CD14-positive monocyte (primary cell): ENCODE results near the gene TCOF1. TPM values are rescaled to one million over a fixed set of nuclear protein-coding genes. Genes with fewer than 3 reads are reported as not detected.
A peak's percentile ranks its signal among the peaks of the same experiment; 100 is the strongest.

Experiments
- DNase-seq, 3 donors: peaks; one replicate each; pipeline ENCODE4 v3.0.0-alpha.2; 2011 to 2022
- H2AFZ ChIP-seq: 2 replicates; pipeline ENCODE4 v1.6.0; 2012; ENCODE audit warnings: mild to moderate bottlenecking, low read depth, low read length, inconsistent platforms; ENCODE audit not compliant: insufficient read depth, poor library complexity, severe bottlenecking
- H3K27ac ChIP-seq, 2 donors: 1 replicate in 1 of 2; 2 replicates in 1 of 2; pipeline ENCODE4 v1.5.1; 2012 to 2013; ENCODE audit warnings: low read length in 2 of 2, control low read depth in 1 of 2, inconsistent platforms in 1 of 2, low read depth in 1 of 2, mild to moderate bottlenecking in 1 of 2
- H3K27me3 ChIP-seq, 2 donors: one replicate each; pipeline versions ENCODE4 v1.6.0 to v1.6.1; 2011 to 2013; ENCODE audit warnings: low read length in 2 of 2; ENCODE audit not compliant: control insufficient read depth in 2 of 2, insufficient read depth in 2 of 2
- H3K36me3 ChIP-seq, 2 donors: replicated peaks in 1 of 2; 1 replicate in 1 of 2; 2 replicates in 1 of 2; pipeline versions ENCODE4 v1.5.1 to v1.6.1; 2012 to 2013; ENCODE audit warnings: low read length in 2 of 2, control low read depth in 1 of 2, inconsistent platforms in 1 of 2, mild to moderate bottlenecking in 1 of 2; ENCODE audit not compliant: insufficient read depth in 2 of 2, control insufficient read depth in 1 of 2
- H3K4me1 ChIP-seq, 2 donors: 1 replicate in 1 of 2; 2 replicates in 1 of 2; pipeline versions ENCODE4 v1.5.1 to v1.6.1; 2012 to 2013; ENCODE audit warnings: low read length in 2 of 2, control low read depth in 1 of 2, inconsistent platforms in 1 of 2, mild to moderate bottlenecking in 1 of 2, moderate library complexity in 1 of 2; ENCODE audit not compliant: insufficient read depth in 2 of 2, control insufficient read depth in 1 of 2
- H3K4me2 ChIP-seq: replicated peaks from 2 replicates; pipeline ENCODE3; 2012; ENCODE audit warnings: low read length, moderate library complexity, mild to moderate bottlenecking; ENCODE audit not compliant: poor library complexity, severe bottlenecking; ENCODE audit errors: extremely low read depth
- H3K4me3 ChIP-seq, 3 experiments: fragments of 200-600 bp in 1 of 3; sonication (generic) in 1 of 3; replicated peaks in 1 of 3; 1 replicate in 2 of 3; 2 replicates in 1 of 3; pipeline ENCODE4 v1.5.1; 2011 to 2013; ENCODE audit warnings: low read length in 3 of 3, mild to moderate bottlenecking in 3 of 3, control low read depth in 2 of 3, low read depth in 2 of 3, inconsistent platforms in 1 of 3, moderate library complexity in 1 of 3
- H3K79me2 ChIP-seq: 2 replicates; pipeline ENCODE4 v1.6.0; 2012; ENCODE audit warnings: mild to moderate bottlenecking, control low read depth, inconsistent platforms, low read length, moderate library complexity; ENCODE audit not compliant: insufficient read depth
- H3K9ac ChIP-seq: 2 replicates; pipeline ENCODE4 v1.6.0; 2017; ENCODE audit warnings: low read length, mild to moderate bottlenecking; ENCODE audit not compliant: insufficient read depth, poor library complexity, severe bottlenecking
- H3K9me3 ChIP-seq, 2 donors: replicated peaks in 1 of 2; 1 replicate in 1 of 2; 2 replicates in 1 of 2; pipeline versions ENCODE4 v1.5.1 to v1.6.1; 2012 to 2013; ENCODE audit warnings: low read length in 2 of 2, control low read depth in 1 of 2; ENCODE audit not compliant: control insufficient read depth in 1 of 2, insufficient read depth in 1 of 2
- H4K20me1 ChIP-seq: 2 replicates; pipeline ENCODE4 v1.6.0; 2012; ENCODE audit warnings: mild to moderate bottlenecking, low read length, control low read depth, moderate library complexity; ENCODE audit not compliant: insufficient read depth
- H3K27ac Mint-ChIP-seq, 7 donors: one replicate each; pipeline ENCODE4 v1.8.0; 2020; ENCODE audit warnings: mild to moderate bottlenecking in 7 of 7, mixed read lengths in 7 of 7, moderate library complexity in 6 of 7, inconsistent platforms in 2 of 7
- H3K27me3 Mint-ChIP-seq, 3 donors: one replicate each; pipeline ENCODE4 v1.8.0; 2021 to 2022; ENCODE audit warnings: low read depth in 3 of 3, mild to moderate bottlenecking in 3 of 3, mixed read lengths in 3 of 3, moderate library complexity in 3 of 3, inconsistent platforms in 1 of 3
- H3K36me3 Mint-ChIP-seq, 2 donors: one replicate each; pipeline ENCODE4 v1.8.0; 2020; ENCODE audit warnings: mixed read lengths in 2 of 2, inconsistent platforms in 1 of 2, mild to moderate bottlenecking in 1 of 2
- H3K4me1 Mint-ChIP-seq: one replicate; pipeline ENCODE4 v1.8.0; 2020; ENCODE audit warnings: mild to moderate bottlenecking, mixed read lengths
- H3K4me3 Mint-ChIP-seq, 2 donors: one replicate each; pipeline ENCODE4 v1.8.0; 2020; ENCODE audit warnings: mild to moderate bottlenecking in 2 of 2, mixed read lengths in 2 of 2, moderate library complexity in 1 of 2
- H3K9me3 Mint-ChIP-seq, 7 donors: one replicate each; pipeline ENCODE4 v1.8.0; 2020 to 2022; ENCODE audit warnings: mixed read lengths in 7 of 7, mild to moderate bottlenecking in 6 of 7, moderate library complexity in 6 of 7, inconsistent platforms in 2 of 7
- CTCF ChIP-seq: fragments of 200-600 bp; IDR thresholded peaks from one replicate; pipeline ENCODE4 v1.8.0; 2022; ENCODE audit warnings: antibody characterized with exemption, mild to moderate bottlenecking
- WGBS: methylation state at CpG from one replicate; pipeline ENCODE4 v1.1.5; 2013; ENCODE audit warnings: missing lambda C conversion rate; ENCODE audit not compliant: insufficient coverage; 5-methylcytosine and 5-hydroxymethylcytosine counted together
- intact Hi-C, 2 donors: fragments of 100-400 bp; cut with micrococcal nuclease; formaldehyde crosslinking; loops; one replicate each; pipeline versions ENCODE4 v1.15.0 to v1.15.1; 2023
- polyA plus RNA-seq, 3 donors: library from polyadenylated mRNA; depleted of rRNA in 1 of 3; unstranded in 2 of 3; stranded (reverse) in 1 of 3; fragments of 300-500 nt in 2 of 3; fragments of >200 nt in 1 of 3; fragmentation: Illumina TruSeq in 2 of 3; gene quantifications; 1 replicate in 2 of 3; 2 replicates in 1 of 3; pipeline ENCODE4 v1.2.3, GENCODE V29; 2012 to 2021

The TCOF1 gene
- polyA plus RNA-seq, 3 donors = 1.4 to 18.0 (median 2.3) TPM

GRCh38 chr5:150404121-150404520, 46.6 kb downstream of the TCOF1 start:
- H2AFZ ChIP-seq = no peak overlapping the region
- no peak overlapping the region for H3K4me3 ChIP-seq
- H4K20me1 ChIP-seq = peaks cover 100% of the 10 kb centered on the region
- no peak overlapping the region for H3K9ac ChIP-seq
- H3K36me3 ChIP-seq = peaks cover 92 to 100% of the 10 kb centered on the region in 2 donors
- Mint-ChIP-seq H3K27ac (peak overlapping the region in 5 of 7 donors; percentile 8 to 79 (median 30)), H3K4me3 (no peak overlapping the region), H3K27me3 (peaks cover 0 to 7% (median 0%) of the 10 kb centered on the region in 3 donors), H3K9me3 (no peaks in the 10 kb centered on the region), H3K4me1 (peaks cover 32% of the 10 kb centered on the region), H3K36me3 (peaks cover 85 to 99% of the 10 kb centered on the region in 2 donors)
- TF ChIP-seq CTCF = no peak
- 100% methylated on average over 1 of the region's 5 CpGs for WGBS
- H3K4me1 ChIP-seq = peaks cover 22 to 33% of the 10 kb centered on the region in 2 donors
- H3K4me2 ChIP-seq = no peak overlapping the region
- peak overlapping the region; percentile 11 to 59 for H3K27ac ChIP-seq
- H3K27me3 ChIP-seq = no peaks in the 10 kb centered on the region
- no peaks in the 10 kb centered on the region for H3K9me3 ChIP-seq
- intact Hi-C loops = loop anchor here in 1 of 2 donors (5.0 kb wide), 1 partner anchor 38 kb away; no protein-coding TSS in a partner anchor
- H3K79me2 ChIP-seq = peaks cover 52% of the 10 kb centered on the region
- DNase-seq = no peak

DNA sequence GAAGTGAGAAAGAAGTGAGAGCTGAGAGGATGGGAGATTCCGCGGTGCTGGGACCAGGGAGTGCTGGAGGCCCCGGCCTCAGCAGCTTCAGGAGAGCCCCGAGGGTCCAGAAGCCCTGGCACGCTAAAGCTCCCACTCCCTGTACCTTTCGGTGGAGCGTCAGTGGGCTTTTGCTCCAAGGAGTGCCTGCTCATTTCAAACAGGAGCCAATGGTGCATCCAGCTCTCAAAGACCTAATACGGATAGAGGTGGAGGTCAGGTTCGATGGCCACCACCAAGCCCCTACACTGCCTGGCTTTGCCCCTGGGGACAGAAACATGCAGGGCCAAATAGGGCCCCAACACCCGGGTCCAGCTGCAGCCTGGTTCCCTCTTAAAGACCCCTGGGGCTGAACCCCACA, 47.0 kb downstream of the TCOF1 start:
- no peaks in the 10 kb centered on the region for H3K9me3 ChIP-seq
- Mint-ChIP-seq H3K36me3 (peaks cover 85 to 99% of the 10 kb centered on the region in 2 donors), H3K9me3 (no peaks in the 10 kb centered on the region), H3K4me3 (no peak overlapping the region), H3K4me1 (peaks cover 32% of the 10 kb centered on the region), H3K27ac (peak overlapping the region in 3 of 7 donors; percentile 57 to 74 (median 68)), H3K27me3 (peaks cover 0 to 7% (median 0%) of the 10 kb centered on the region in 3 donors)
- H4K20me1 ChIP-seq = peaks cover 100% of the 10 kb centered on the region
- peaks cover 89 to 100% of the 10 kb centered on the region in 2 donors for H3K36me3 ChIP-seq
- no peaks in the 10 kb centered on the region for H3K27me3 ChIP-seq
- no peak overlapping the region for H3K4me3 ChIP-seq
- intact Hi-C loops = loop anchor here in 1 of 2 donors (5.0 kb wide), 1 partner anchor 38 kb away; no protein-coding TSS in a partner anchor
- TF ChIP-seq CTCF = no peak
- peak overlapping the region; percentile 11 to 59 for H3K27ac ChIP-seq
- no peak overlapping the region for H2AFZ ChIP-seq
- H3K4me2 ChIP-seq = no peak overlapping the region
- peaks cover 56% of the 10 kb centered on the region for H3K79me2 ChIP-seq
- WGBS = 96% methylated on average over 10 of the region's 10 CpGs
- DNase-seq = peak in 1 of 3 donors; percentile 10
- H3K4me1 ChIP-seq = peaks cover 24 to 38% of the 10 kb centered on the region in 2 donors
- no peak overlapping the region for H3K9ac ChIP-seq
